Measurements from ENCODE around the gene HAS3.

DNA sequence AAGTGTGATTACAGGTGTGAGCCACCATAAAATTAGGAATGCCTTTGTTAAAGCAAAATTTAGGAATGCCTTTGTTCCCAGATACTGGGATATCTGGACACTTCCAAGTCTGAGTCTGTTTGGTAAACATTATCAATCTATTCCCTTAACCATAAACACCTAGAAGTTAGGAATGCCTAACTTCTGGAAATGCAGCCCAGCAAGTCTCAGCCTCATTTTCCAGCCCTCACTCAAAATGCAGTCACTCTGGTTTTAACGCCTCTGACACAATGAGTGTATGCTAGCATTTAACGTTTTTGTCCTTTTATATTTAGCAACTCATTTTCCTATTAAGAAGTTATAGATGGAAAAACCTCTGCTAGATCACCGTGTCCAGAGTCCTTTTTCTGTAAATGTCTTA is 34.4 kb upstream of the HAS3 start:
- TF ChIP-seq, protein P1, sequence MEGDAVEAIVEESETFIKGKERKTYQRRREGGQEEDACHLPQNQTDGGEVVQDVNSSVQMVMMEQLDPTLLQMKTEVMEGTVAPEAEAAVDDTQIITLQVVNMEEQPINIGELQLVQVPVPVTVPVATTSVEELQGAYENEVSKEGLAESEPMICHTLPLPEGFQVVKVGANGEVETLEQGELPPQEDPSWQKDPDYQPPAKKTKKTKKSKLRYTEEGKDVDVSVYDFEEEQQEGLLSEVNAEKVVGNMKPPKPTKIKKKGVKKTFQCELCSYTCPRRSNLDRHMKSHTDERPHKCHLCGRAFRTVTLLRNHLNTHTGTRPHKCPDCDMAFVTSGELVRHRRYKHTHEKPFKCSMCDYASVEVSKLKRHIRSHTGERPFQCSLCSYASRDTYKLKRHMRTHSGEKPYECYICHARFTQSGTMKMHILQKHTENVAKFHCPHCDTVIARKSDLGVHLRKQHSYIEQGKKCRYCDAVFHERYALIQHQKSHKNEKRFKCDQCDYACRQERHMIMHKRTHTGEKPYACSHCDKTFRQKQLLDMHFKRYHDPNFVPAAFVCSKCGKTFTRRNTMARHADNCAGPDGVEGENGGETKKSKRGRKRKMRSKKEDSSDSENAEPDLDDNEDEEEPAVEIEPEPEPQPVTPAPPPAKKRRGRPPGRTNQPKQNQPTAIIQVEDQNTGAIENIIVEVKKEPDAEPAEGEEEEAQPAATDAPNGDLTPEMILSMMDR (IDR thresholded peaks at IDR 0.05; ENCODE audit: insufficient read depth, low read length): no peak
- TF ChIP-seq POLR2AphosphoS5 (IDR thresholded peaks at IDR 0.05; ENCODE audit: low read depth): no peak
- TF ChIP-seq, protein P2, sequence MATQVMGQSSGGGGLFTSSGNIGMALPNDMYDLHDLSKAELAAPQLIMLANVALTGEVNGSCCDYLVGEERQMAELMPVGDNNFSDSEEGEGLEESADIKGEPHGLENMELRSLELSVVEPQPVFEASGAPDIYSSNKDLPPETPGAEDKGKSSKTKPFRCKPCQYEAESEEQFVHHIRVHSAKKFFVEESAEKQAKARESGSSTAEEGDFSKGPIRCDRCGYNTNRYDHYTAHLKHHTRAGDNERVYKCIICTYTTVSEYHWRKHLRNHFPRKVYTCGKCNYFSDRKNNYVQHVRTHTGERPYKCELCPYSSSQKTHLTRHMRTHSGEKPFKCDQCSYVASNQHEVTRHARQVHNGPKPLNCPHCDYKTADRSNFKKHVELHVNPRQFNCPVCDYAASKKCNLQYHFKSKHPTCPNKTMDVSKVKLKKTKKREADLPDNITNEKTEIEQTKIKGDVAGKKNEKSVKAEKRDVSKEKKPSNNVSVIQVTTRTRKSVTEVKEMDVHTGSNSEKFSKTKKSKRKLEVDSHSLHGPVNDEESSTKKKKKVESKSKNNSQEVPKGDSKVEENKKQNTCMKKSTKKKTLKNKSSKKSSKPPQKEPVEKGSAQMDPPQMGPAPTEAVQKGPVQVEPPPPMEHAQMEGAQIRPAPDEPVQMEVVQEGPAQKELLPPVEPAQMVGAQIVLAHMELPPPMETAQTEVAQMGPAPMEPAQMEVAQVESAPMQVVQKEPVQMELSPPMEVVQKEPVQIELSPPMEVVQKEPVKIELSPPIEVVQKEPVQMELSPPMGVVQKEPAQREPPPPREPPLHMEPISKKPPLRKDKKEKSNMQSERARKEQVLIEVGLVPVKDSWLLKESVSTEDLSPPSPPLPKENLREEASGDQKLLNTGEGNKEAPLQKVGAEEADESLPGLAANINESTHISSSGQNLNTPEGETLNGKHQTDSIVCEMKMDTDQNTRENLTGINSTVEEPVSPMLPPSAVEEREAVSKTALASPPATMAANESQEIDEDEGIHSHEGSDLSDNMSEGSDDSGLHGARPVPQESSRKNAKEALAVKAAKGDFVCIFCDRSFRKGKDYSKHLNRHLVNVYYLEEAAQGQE (IDR thresholded peaks at IDR 0.05; ENCODE audit: insufficient replicate concordance, low read depth): no peak
